ENCODE measurements around the gene LAMA2. TPM values are rescaled to one million over a fixed set of nuclear protein-coding genes. Genes with fewer than 3 reads are reported as not detected.

Gene LAMA2
- total RNA-seq, 4 donors from 2014 or later: 15.1 to 27.3 (median 25.0) TPM

GRCh38 chr6:129177801-129178200 lies 294.9 kb downstream of the LAMA2 start:
- no peak overlapping the region for H3K27ac ChIP-seq

GRCh38 chr6:129179283-129179682 lies 296.3 kb downstream of the LAMA2 start:
- DNase-seq (ENCODE audit: low spot score in 2 of 2): no peak
- H3K4me1 ChIP-seq: no peaks in the 10 kb centered on the region
- 74% methylated on average over 3 of the region's 3 CpGs for WGBS
- peaks cover 3% of the 10 kb centered on the region for H3K27me3 ChIP-seq
- TF ChIP-seq CTCF (IDR thresholded peaks at IDR 0.05) (no peak), EP300 (IDR thresholded peaks at IDR 0.05) (no peak), POLR2A (IDR thresholded peaks at IDR 0.05) (no peak), POLR2AphosphoS5 (IDR thresholded peaks at IDR 0.05) (no peak)
- H3K27ac ChIP-seq: no peak overlapping the region
- no peaks in the 10 kb centered on the region for H3K9me3 ChIP-seq
- no peaks in the 10 kb centered on the region for H3K36me3 ChIP-seq
- H3K4me3 ChIP-seq: no peak overlapping the region

More at GRCh38 chr6:129177801-129178200, 294.9 kb downstream of the LAMA2 start:
- 61% methylated on average over 4 of the region's 4 CpGs for WGBS
- Histone ChIP-seq H3K4me1 (no peaks in the 10 kb centered on the region), H3K27me3 (peaks cover 3% of the 10 kb centered on the region), H3K36me3 (no peaks in the 10 kb centered on the region), H3K4me3 (no peak overlapping the region), H3K9me3 (no peaks in the 10 kb centered on the region)
- TF ChIP-seq POLR2AphosphoS5 (IDR thresholded peaks at IDR 0.05): no peak
- TF ChIP-seq POLR2A (IDR thresholded peaks at IDR 0.05): no peak
- no peak for TF ChIP-seq CTCF (IDR thresholded peaks at IDR 0.05)
- no peak for TF ChIP-seq EP300 (IDR thresholded peaks at IDR 0.05)
- DNase-seq (ENCODE audit: low spot score in 2 of 2): no peak

GRCh38 chr6:129181001-129181400 lies 298.1 kb downstream of the LAMA2 start:
- Histone ChIP-seq H3K27ac (no peak overlapping the region), H3K27me3 (peaks cover 3% of the 10 kb centered on the region), H3K4me1 (no peaks in the 10 kb centered on the region), H3K4me3 (no peak overlapping the region), H3K9me3 (no peaks in the 10 kb centered on the region), H3K36me3 (no peaks in the 10 kb centered on the region)
- DNase-seq (ENCODE audit: low spot score in 2 of 2): no peak
- 64% methylated on average over 2 of the region's 2 CpGs for WGBS
- TF ChIP-seq POLR2A (IDR thresholded peaks at IDR 0.05) (no peak), EP300 (IDR thresholded peaks at IDR 0.05) (no peak), CTCF (IDR thresholded peaks at IDR 0.05) (no peak), POLR2AphosphoS5 (IDR thresholded peaks at IDR 0.05) (no peak)

DNA sequence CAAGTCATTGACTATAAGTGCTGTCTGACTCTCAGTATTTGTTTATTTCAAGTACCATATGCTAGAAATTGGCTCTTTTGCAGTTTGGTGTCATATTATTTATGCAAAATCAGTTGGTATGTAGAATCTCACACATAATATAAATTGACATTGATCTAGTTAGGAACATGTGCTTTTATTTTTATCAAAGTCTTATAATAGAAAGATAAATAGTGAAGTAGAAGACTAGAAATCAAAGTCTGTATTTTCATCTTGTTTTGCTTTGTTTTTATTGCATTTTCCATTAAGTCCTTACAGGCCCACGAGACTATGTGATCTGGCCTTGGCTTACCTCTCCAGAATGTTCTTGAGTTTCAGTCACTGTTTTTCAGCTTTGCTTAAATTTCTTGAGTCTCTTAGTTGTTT lies 300.3 kb downstream of the LAMA2 start:
- DNase-seq (ENCODE audit: low spot score in 2 of 2): no peak
- Histone ChIP-seq H3K36me3 (no peaks in the 10 kb centered on the region), H3K27me3 (no peaks in the 10 kb centered on the region), H3K9me3 (no peaks in the 10 kb centered on the region), H3K4me1 (no peaks in the 10 kb centered on the region), H3K4me3 (no peak overlapping the region), H3K27ac (no peak overlapping the region)
- no peak for TF ChIP-seq CTCF (IDR thresholded peaks at IDR 0.05)
- TF ChIP-seq POLR2AphosphoS5 (IDR thresholded peaks at IDR 0.05): no peak
- no peak for TF ChIP-seq EP300 (IDR thresholded peaks at IDR 0.05)
- TF ChIP-seq POLR2A (IDR thresholded peaks at IDR 0.05): no peak
- WGBS: 70% methylated on average over 1 of the region's 1 CpG

- Histone ChIP-seq H3K4me1 (no peaks in the 10 kb centered on the region), H3K4me3 (no peak overlapping the region), H3K27ac (no peak overlapping the region), H3K36me3 (no peaks in the 10 kb centered on the region), H3K27me3 (no peaks in the 10 kb centered on the region), H3K9me3 (no peaks in the 10 kb centered on the region)
- no peak for TF ChIP-seq POLR2A (IDR thresholded peaks at IDR 0.05)
- no peak for TF ChIP-seq CTCF (IDR thresholded peaks at IDR 0.05)
- no peak for TF ChIP-seq EP300 (IDR thresholded peaks at IDR 0.05)
- no peak for TF ChIP-seq POLR2AphosphoS5 (IDR thresholded peaks at IDR 0.05)
- 80% methylated on average over 3 of the region's 3 CpGs for WGBS
- DNase-seq (ENCODE audit: low spot score in 2 of 2): no peak
These were observed 300.9 kb downstream of the LAMA2 start for GRCh38 chr6:129183681-129184301.

Data from suprapubic skin (tissue), 4 donors.